HepG2 (cell line): ENCODE data around the gene GPR107. TPM values are rescaled to one million over a fixed set of nuclear protein-coding genes. Genes with fewer than 3 reads are reported as not detected.

ENCODE experiments used
- ATAC-seq: fragments of 200-7000 bp; cut with Tn5 transposase; 3 replicates; pipeline ENCODE4 v1.9.1; 2020; ENCODE audit warnings: mild to moderate bottlenecking, moderate library complexity
- BruUV-seq: library from RNA; stranded (reverse); fragments of 400-500 nt; replicated peaks from 2 replicates; lab custom pipeline; 2021; lab: Mats Ljungman, UMichigan
- CTCF ChIA-PET: fragments of 300-600 bp; formaldehyde crosslinking; extraction: SDS; loops from one replicate; lab custom pipeline; 2021; ENCODE audit warnings: low total read pairs, inconsistent platforms, low intra/inter-chr PET ratio; lab: Yijun Ruan, JAX
- POLR2A ChIA-PET: fragments of 350-600 bp; sonication (Branson Sonifier 250); formaldehyde crosslinking; loops from one replicate; lab custom pipeline; 2020; ENCODE audit warnings: antibody characterized with exemption, inconsistent platforms; lab: Yijun Ruan, JAX
- DNase-seq: peaks from one replicate; pipeline ENCODE4 v3.0.0-alpha.2; 2015; ENCODE audit warnings: low spot score
- FAIRE-seq: peaks from 3 replicates; lab custom pipeline; 2011; peaks lifted over from hg19 to GRCh38; lab: Jason Lieb, UNC
- H2AFZ ChIP-seq: one replicate; pipeline ENCODE4 v1.6.1; 2011; ENCODE audit warnings: low read length, inconsistent platforms
- H3K27ac ChIP-seq: fragments of 300-600 bp; 3 replicates; pipeline ENCODE4 v1.8.0; 2011; ENCODE audit warnings: mixed run types, mild to moderate bottlenecking, mixed read lengths, low read length, inconsistent platforms; ENCODE audit not compliant: insufficient read depth; ENCODE audit errors: extremely low read length
- H3K27me3 ChIP-seq, 2 experiments: fragments of 200-600 bp in 1 of 2; 2 replicates in 1 of 2; 3 replicates in 1 of 2; pipeline versions ENCODE4 v1.6.0 to v1.8.0; 2011; ENCODE audit warnings: low read length in 2 of 2, mild to moderate bottlenecking in 2 of 2, moderate library complexity in 2 of 2, inconsistent platforms in 1 of 2; ENCODE audit not compliant: insufficient read depth in 2 of 2, control insufficient read depth in 1 of 2
- H3K36me3 ChIP-seq, 2 experiments: fragments of 200-600 bp in 1 of 2; replicated peaks in 1 of 2; 2 replicates in 1 of 2; 3 replicates in 1 of 2; pipeline versions ENCODE4 v1.5.1 to v1.8.0; 2011; ENCODE audit warnings: low read length in 2 of 2, inconsistent platforms in 1 of 2; ENCODE audit not compliant: insufficient read depth in 2 of 2, control insufficient read depth in 1 of 2
- H3K4me1 ChIP-seq: 2 replicates; pipeline ENCODE4 v1.5.1; 2012; ENCODE audit warnings: low read length, inconsistent platforms; ENCODE audit not compliant: insufficient read depth
- H3K4me2 ChIP-seq: 2 replicates; pipeline ENCODE4 v1.6.0; 2011; ENCODE audit warnings: low read depth, low read length, inconsistent platforms
- H3K4me3 ChIP-seq, 3 experiments: fragments of 200-600 bp in 1 of 3; sonication (generic), shearing (Covaris generic) in 1 of 3; replicated peaks in 1 of 3; 2 replicates each; pipeline ENCODE4 v1.5.1; 2011 to 2016; ENCODE audit warnings: low read length in 3 of 3, inconsistent platforms in 2 of 3, low read depth in 2 of 3, mild to moderate bottlenecking in 2 of 3, control low read depth in 1 of 3, mixed read lengths in 1 of 3; ENCODE audit not compliant: insufficient read depth in 1 of 3
- H3K79me2 ChIP-seq: one replicate; pipeline ENCODE4 v1.6.1; 2011; ENCODE audit warnings: low read length, inconsistent platforms; ENCODE audit not compliant: insufficient read depth
- H3K9ac ChIP-seq: 2 replicates; pipeline ENCODE4 v1.6.0; 2011; ENCODE audit warnings: mild to moderate bottlenecking, low read depth, low read length, inconsistent platforms; ENCODE audit not compliant: insufficient read depth
- H3K9me3 ChIP-seq: 2 replicates; pipeline ENCODE4 v1.5.1; 2012; ENCODE audit warnings: mild to moderate bottlenecking, low read length
- H4K20me1 ChIP-seq: 2 replicates; pipeline ENCODE4 v1.6.0; 2011; ENCODE audit warnings: inconsistent platforms, mild to moderate bottlenecking, low read length, moderate library complexity; ENCODE audit not compliant: insufficient read depth
- ARNTL ChIP-seq: sonication (generic); formaldehyde crosslinking; IDR thresholded peaks from 2 replicates; pipeline ENCODE4 v1.4.0; 2020; ENCODE audit warnings: mild to moderate bottlenecking, missing genetic modification reagents
- ATF2 ChIP-seq: sonication (generic); formaldehyde crosslinking; IDR thresholded peaks from 2 replicates; pipeline ENCODE4 v1.4.0; 2020; ENCODE audit warnings: missing genetic modification reagents
- BHLHE40 ChIP-seq: IDR thresholded peaks from 2 replicates; pipeline ENCODE4 v1.6.1; 2011; ENCODE audit warnings: low read length, improper control_type of control experiment
- CC2D1A ChIP-seq: sonication (generic); formaldehyde crosslinking; IDR thresholded peaks from 2 replicates; pipeline ENCODE4 v1.8.1; 2023; ENCODE audit warnings: mild to moderate bottlenecking, missing genetic modification reagents
- FOXC1 ChIP-seq: sonication (generic); formaldehyde crosslinking; IDR thresholded peaks from 2 replicates; pipeline ENCODE4 v1.8.0; 2022; ENCODE audit warnings: mild to moderate bottlenecking, missing genetic modification reagents, borderline replicate concordance
- HOXA7 ChIP-seq: sonication (generic); formaldehyde crosslinking; IDR thresholded peaks from 2 replicates; pipeline ENCODE4 v1.8.1; 2022; ENCODE audit warnings: mild to moderate bottlenecking, missing genetic modification reagents, moderate library complexity
- JUNB ChIP-seq: sonication (generic); formaldehyde crosslinking; IDR thresholded peaks from 2 replicates; pipeline ENCODE4 v1.8.0; 2022; ENCODE audit warnings: missing genetic modification reagents, mild to moderate bottlenecking, borderline replicate concordance
- LRRFIP1 ChIP-seq: sonication (generic); formaldehyde crosslinking; conservative IDR thresholded peaks from 2 replicates; pipeline ENCODE4 v1.4.0; 2020; ENCODE audit warnings: missing genetic modification reagents
- MAZ ChIP-seq, 2 experiments: sonication (generic) in 1 of 2; formaldehyde crosslinking in 1 of 2; IDR thresholded peaks; 2 replicates each; pipeline versions ENCODE4 v1.5.0 to v1.6.1; 2012 to 2020; ENCODE audit warnings: low read depth in 2 of 2, mild to moderate bottlenecking in 2 of 2, borderline replicate concordance in 1 of 2, improper control_type of control experiment in 1 of 2, low read length in 1 of 2, missing genetic modification reagents in 1 of 2, moderate library complexity in 1 of 2
- NFE2 ChIP-seq: sonication (generic); formaldehyde crosslinking; IDR thresholded peaks from 2 replicates; pipeline ENCODE4 v1.4.0; 2020; ENCODE audit warnings: missing genetic modification reagents
- PAF1 ChIP-seq: IDR thresholded peaks from 2 replicates; pipeline ENCODE4 v1.6.1; 2016; ENCODE audit warnings: missing genetic modification reagents, missing compliant biosample characterization
- PHF8 ChIP-seq: sonication (generic); formaldehyde crosslinking; IDR thresholded peaks from 2 replicates; pipeline ENCODE4 v1.5.0; 2020; ENCODE audit warnings: missing genetic modification reagents
- ZFP91 ChIP-seq: sonication (generic); formaldehyde crosslinking; IDR thresholded peaks from 2 replicates; pipeline ENCODE4 v1.9.0; 2022; ENCODE audit warnings: missing genetic modification reagents, mild to moderate bottlenecking, borderline replicate concordance
- ZNF530 ChIP-seq: sonication (generic); formaldehyde crosslinking; IDR thresholded peaks from 2 replicates; pipeline ENCODE4 v1.5.0; 2020; ENCODE audit warnings: low read depth, mild to moderate bottlenecking, missing genetic modification reagents
- WGBS: methylation state at CpG from one replicate; pipeline ENCODE4 v1.1.6; 2017; ENCODE audit warnings: low lambda C conversion rate; 5-methylcytosine and 5-hydroxymethylcytosine counted together
- in situ Hi-C: cut with HindIII; loops from 2 replicates; pipeline ENCODE4 v1.10.0; 2017; ENCODE audit warnings: low pct_unique_long_range_greater_than_20kb; ENCODE audit not compliant: extremely low pct_ligation_motif_present
- intact Hi-C: fragments of 100-400 bp; cut with micrococcal nuclease; formaldehyde crosslinking; loops from one replicate; pipeline ENCODE4 v1.10.0; 2022; ENCODE audit not compliant: unreplicated experiment
- polyA plus RNA-seq, 8 experiments: library from polyadenylated mRNA; depleted of rRNA in 3 of 8; stranded (reverse) in 7 of 8; unstranded in 1 of 8; fragments of >200 nt; fragmentation: Illumina TruSeq in 4 of 8; extraction: Trizol in 4 of 8; gene quantifications; 2 replicates each; pipeline versions ENCODE4 v1.2.1 to v1.2.3, GENCODE V29; 2011 to 2016; ENCODE audit warnings: low read depth in 4 of 8, missing spikeins in 1 of 8, mixed read lengths in 1 of 8; ENCODE audit not compliant: insufficient read depth in 1 of 8
- total RNA-seq, 5 experiments: library from RNA; depleted of rRNA; stranded (reverse); fragments of >200 nt; fragmentation: Illumina TruSeq; extraction: Trizol; gene quantifications; 2 replicates each; pipeline ENCODE4 v1.2.3, GENCODE V29; 2016; ENCODE audit warnings: low read depth in 1 of 5

Gene GPR107
- total and polyA plus RNA-seq, 2 of the 13 experiments (the other 11 are each of a cell fraction or from before 2014, with no cell fraction given): 22.5 to 24.4 TPM

- ATAC-seq (no peak), FAIRE-seq (no peak), DNase-seq (no peak)
- Histone ChIP-seq H2AFZ (no peak overlapping the region), H3K79me2 (peaks cover 11% of the 10 kb centered on the region), H3K9ac (no peak overlapping the region), H3K4me3 (no peak overlapping the region), H4K20me1 (no peaks in the 10 kb centered on the region; the same call in 1 of the 2 replicates), H3K4me2 (no peak overlapping the region), H3K4me1 (peaks cover 8% of the 10 kb centered on the region), H3K27me3 (no peaks in the 10 kb centered on the region), H3K9me3 (peaks cover 8% of the 10 kb centered on the region; the same call in 1 of the 2 replicates), H3K27ac (no peak overlapping the region), H3K36me3 (no peaks in the 10 kb centered on the region)
- in situ Hi-C loops: no loop called here
- TF ChIP-seq HOXA7 (CRISPR knock-in tag) (no peak), BHLHE40 (no peak), ARNTL (CRISPR knock-in tag) (no peak), MAZ (IDR thresholded peaks at IDR 0.05; ENCODE audit: borderline replicate concordance, low read depth, low read length) (no peak), MAZ (CRISPR knock-in tag; IDR thresholded peaks at IDR 0.05; ENCODE audit: low read depth) (no peak), PHF8 (CRISPR knock-in tag) (no peak), NFE2 (CRISPR knock-in tag) (no peak), JUNB (CRISPR knock-in tag) (no peak), PAF1 (no peak), ZNF530 (CRISPR knock-in tag) (no peak), ZFP91 (no peak), CC2D1A (CRISPR knock-in tag) (no peak), ATF2 (CRISPR knock-in tag) (no peak), LRRFIP1 (CRISPR knock-in tag) (no peak), FOXC1 (CRISPR knock-in tag) (no peak)
- ChIA-PET POLR2A (no interaction called here), CTCF (no interaction called here)
- intact Hi-C loops: no loop called here
- BruUV-seq: no TSS peak
- 97% methylated on average over 5 of the region's 5 CpGs for WGBS
These were observed 38.2 kb upstream of the GPR107 start for GRCh38 chr9:130015353-130016019.
